ENCODE data around the gene PLD1. TPM values are rescaled to one million over a fixed set of nuclear protein-coding genes. Genes with fewer than 3 reads are reported as not detected.
"Not testable (repeated sequence)": the region's sequence is repeated elsewhere in the genome, so short reads cannot be mapped to it uniquely, and the experiment has no call there.

The PLD1 gene
- total RNA-seq, 1 donor = 19.4 TPM

DNA sequence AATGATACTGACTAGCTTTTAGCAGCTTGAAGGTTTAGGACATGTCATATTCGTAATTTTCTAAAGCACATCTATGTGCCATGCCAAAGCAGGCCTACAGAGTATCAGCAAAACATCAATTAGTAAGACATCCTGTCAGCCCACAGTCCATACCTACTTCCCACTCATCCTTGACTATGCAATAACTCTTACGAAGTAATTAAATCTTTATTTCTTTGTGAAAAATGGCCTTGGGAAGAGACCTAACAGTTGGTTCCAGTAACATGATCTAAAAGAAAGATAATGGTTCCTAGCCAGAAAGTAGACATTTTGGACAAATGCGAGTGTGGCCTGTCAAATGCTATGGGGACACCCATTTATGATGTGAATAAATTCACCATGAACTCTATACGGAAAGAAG lies 177.5 kb downstream of the PLD1 start:
- H3K4me3 ChIP-seq (ENCODE audit: low read depth, low read length) = no peak overlapping the region
- TF ChIP-seq, protein P1, sequence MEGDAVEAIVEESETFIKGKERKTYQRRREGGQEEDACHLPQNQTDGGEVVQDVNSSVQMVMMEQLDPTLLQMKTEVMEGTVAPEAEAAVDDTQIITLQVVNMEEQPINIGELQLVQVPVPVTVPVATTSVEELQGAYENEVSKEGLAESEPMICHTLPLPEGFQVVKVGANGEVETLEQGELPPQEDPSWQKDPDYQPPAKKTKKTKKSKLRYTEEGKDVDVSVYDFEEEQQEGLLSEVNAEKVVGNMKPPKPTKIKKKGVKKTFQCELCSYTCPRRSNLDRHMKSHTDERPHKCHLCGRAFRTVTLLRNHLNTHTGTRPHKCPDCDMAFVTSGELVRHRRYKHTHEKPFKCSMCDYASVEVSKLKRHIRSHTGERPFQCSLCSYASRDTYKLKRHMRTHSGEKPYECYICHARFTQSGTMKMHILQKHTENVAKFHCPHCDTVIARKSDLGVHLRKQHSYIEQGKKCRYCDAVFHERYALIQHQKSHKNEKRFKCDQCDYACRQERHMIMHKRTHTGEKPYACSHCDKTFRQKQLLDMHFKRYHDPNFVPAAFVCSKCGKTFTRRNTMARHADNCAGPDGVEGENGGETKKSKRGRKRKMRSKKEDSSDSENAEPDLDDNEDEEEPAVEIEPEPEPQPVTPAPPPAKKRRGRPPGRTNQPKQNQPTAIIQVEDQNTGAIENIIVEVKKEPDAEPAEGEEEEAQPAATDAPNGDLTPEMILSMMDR (IDR thresholded peaks at IDR 0.05; ENCODE audit: insufficient read depth, low read depth, low read length) = no peak
- DNase-seq (ENCODE audit: low read depth) = no peak

DNA sequence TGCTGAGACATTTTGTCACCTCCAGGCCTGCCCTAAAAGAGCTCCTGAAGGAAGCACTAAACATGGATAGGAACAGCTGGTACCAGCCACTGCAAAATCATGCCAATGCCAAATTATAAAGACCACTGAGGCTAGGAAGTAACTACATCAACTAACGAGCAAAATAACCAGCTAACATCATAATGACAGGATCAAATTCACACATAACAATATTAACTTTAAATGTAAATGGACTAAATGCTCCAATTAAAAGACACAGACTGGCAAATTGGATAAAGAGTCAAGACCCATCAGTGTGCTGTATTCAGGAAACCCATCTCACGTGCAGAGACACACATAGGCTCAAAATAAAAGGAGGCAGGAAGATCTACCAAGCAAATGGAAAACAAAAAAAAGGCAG lies 183.5 kb downstream of the PLD1 start:
- DNase-seq (ENCODE audit: low read depth) = not testable (repeated sequence)

GRCh38 chr3:171622126-171622525 lies 188.2 kb downstream of the PLD1 start:
- TF ChIP-seq, protein P1 (IDR thresholded peaks at IDR 0.05; ENCODE audit: insufficient read depth, low read depth, low read length) = no peak
- DNase-seq (ENCODE audit: low read depth) = no peak
- H3K4me3 ChIP-seq (ENCODE audit: low read depth, low read length) = no peak overlapping the region

More for the DNA sequence above, 183.5 kb downstream of the PLD1 start:
- H3K4me3 ChIP-seq (ENCODE audit: low read depth, low read length) = not testable (repeated sequence)

DNA sequence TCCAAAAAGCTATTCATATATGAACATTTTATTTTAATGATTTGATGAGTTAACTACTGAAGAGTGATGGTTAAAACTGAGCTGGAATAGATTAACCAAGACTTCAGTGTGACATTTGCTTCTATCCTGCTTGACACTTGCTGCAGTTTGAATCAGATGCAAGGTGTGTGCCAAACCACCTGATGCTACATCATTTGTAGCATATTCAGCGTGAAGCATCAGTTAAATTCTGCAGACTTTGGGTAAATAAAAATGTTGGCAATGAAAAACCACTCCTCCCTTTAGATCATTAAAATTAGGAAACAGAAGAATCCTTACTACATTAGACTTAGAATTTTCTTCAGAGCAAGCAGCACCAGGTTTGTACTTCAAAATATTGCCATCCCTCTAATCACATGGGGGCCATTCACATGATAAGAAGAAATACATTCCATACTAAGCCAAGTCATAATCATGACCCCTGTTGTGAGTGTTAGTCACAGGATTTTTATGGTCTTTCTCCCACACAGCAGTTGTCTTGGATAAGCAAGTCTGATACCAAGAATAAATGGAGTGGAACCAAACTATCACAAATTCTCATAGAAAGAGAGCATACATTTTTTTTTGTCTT lies 189.4 kb downstream of the PLD1 start:
- DNase-seq (ENCODE audit: low read depth) = peak; percentile 73
- H3K4me3 ChIP-seq (ENCODE audit: low read depth, low read length) = no peak overlapping the region
- TF ChIP-seq, protein P1 (IDR thresholded peaks at IDR 0.05; ENCODE audit: insufficient read depth, low read depth, low read length) = no peak

DNA sequence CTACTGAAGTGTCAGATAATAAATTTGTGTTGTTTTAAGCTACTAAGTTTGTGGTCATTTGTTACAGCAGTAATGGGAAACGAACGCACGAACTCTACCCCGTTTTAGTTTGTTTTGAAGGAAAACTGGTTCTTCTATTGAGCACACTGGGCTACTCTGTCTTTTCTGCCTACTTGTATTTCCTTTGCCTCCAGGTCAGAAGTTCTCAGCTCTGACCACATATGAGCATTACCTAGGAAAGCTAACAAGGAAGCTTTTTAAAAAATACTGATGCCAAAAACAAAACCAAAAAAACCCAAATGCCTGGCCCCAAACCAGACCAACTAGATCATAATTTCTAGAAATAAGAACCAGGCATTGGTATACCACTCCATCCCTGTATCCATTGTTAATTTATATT lies 193.5 kb downstream of the PLD1 start:
- no peak overlapping the region for H3K4me3 ChIP-seq (ENCODE audit: low read depth, low read length)
- TF ChIP-seq, protein P1 (IDR thresholded peaks at IDR 0.05; ENCODE audit: insufficient read depth, low read depth, low read length) = no peak
- DNase-seq (ENCODE audit: low read depth) = no peak

DNA sequence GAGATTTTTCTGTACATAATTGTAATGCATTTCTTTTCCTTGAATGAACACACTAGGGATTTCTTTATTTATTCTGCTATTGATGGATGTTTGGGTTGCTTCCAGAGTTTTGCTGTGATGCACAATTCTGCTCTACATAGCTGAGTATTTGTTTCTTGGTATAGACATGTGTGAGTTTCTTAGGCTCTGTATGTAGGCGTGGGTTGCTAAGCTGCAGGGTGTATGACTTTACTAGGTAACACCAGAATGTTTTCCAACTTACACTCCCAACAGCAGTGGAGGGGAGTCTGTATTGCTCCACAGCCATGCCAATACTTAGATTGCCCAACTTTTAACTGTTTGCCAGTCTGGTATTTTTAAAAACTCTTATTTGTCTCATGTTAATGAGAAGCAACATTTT lies 194.6 kb downstream of the PLD1 start:
- peak; percentile 11 for DNase-seq (ENCODE audit: low read depth)
- H3K4me3 ChIP-seq (ENCODE audit: low read depth, low read length) = no peak overlapping the region
- TF ChIP-seq, protein P1 (IDR thresholded peaks at IDR 0.05; ENCODE audit: insufficient read depth, low read depth, low read length) = no peak

GRCh38 chr3:171615281-171615680 lies 195.0 kb downstream of the PLD1 start:
- TF ChIP-seq, protein P1 (IDR thresholded peaks at IDR 0.05; ENCODE audit: insufficient read depth, low read depth, low read length) = no peak
- H3K4me3 ChIP-seq (ENCODE audit: low read depth, low read length) = no peak overlapping the region
- peak; percentile 7 for DNase-seq (ENCODE audit: low read depth)
